ENCODE results near the gene C11orf68. TPM values are rescaled to one million over a fixed set of nuclear protein-coding genes. Genes with fewer than 3 reads are reported as not detected.

C11orf68 gene
- total and polyA plus RNA-seq, 9 of the 15 experiments (the other 6 are each of a cell fraction or from before 2014, with no cell fraction given): 3.6 to 35.9 (median 12.8) TPM

- TF ChIP-seq TFE3 (CRISPR knock-in tag; IDR thresholded peaks at IDR 0.05) (no peak), ETS1 (conservative IDR thresholded peaks at IDR 0.05; ENCODE audit: control insufficient read depth, low read depth, low read length) (no peak), ZFX (CRISPR knock-in tag; IDR thresholded peaks at IDR 0.05) (no peak), MBD2 (IDR thresholded peaks at IDR 0.05; ENCODE audit: borderline replicate concordance, low read depth) (no peak), TCF15 (CRISPR knock-in tag; IDR thresholded peaks at IDR 0.05) (no peak), HDAC2 (IDR thresholded peaks at IDR 0.05) (no peak), NFIC (IDR thresholded peaks at IDR 0.05) (peak; percentile 74), VEZF1 (CRISPR knock-in tag; IDR thresholded peaks at IDR 0.05) (peak; percentile 49; the same call in 1 of the 2 replicates), HDAC3 (IDR thresholded peaks at IDR 0.05; ENCODE audit: borderline replicate concordance, partially characterized antibody) (no peak), MAX (CRISPR knock-in tag; IDR thresholded peaks at IDR 0.05) (no peak), SMARCA4 (IDR thresholded peaks at IDR 0.05) (peak; percentile 73), HNRNPUL1 (IDR thresholded peaks at IDR 0.05; ENCODE audit: low read length) (no peak), ETV1 (tag; conservative IDR thresholded peaks at IDR 0.05; ENCODE audit: low read depth) (no peak), EP400 (IDR thresholded peaks at IDR 0.05) (no peak), GTF2B (IDR thresholded peaks at IDR 0.05; ENCODE audit: extremely low read depth, insufficient read length) (no peak), STAT5B (CRISPR knock-in tag; IDR thresholded peaks at IDR 0.05) (no peak), ZNF696 (CRISPR knock-in tag; conservative IDR thresholded peaks at IDR 0.05) (no peak), FOXJ3 (CRISPR knock-in tag; IDR thresholded peaks at IDR 0.05) (no peak), SAP30 (IDR thresholded peaks at IDR 0.05; ENCODE audit: borderline replicate concordance, insufficient read depth, low read depth, low read length, poor library complexity, severe bottlenecking) (no peak), TEAD4 (IDR thresholded peaks at IDR 0.05; ENCODE audit: low read length) (peak; percentile 84), TEAD4 (CRISPR knock-in tag; IDR thresholded peaks at IDR 0.05; ENCODE audit: borderline replicate concordance) (no peak), NR2C2 (CRISPR knock-in tag; IDR thresholded peaks at IDR 0.05) (no peak), NR2C2 (tag; IDR thresholded peaks at IDR 0.05) (no peak), KDM2B (CRISPR knock-in tag; IDR thresholded peaks at IDR 0.05) (no peak), HDAC6 (IDR thresholded peaks at IDR 0.05; ENCODE audit: low read depth, low read length) (no peak)
Measured at GRCh38 chr11:65934014-65934413, 15.2 kb upstream of the C11orf68 start (continued).
